ENCODE data around the gene PNCK.

- TF ChIP-seq FOXP1 (IDR thresholded peaks at IDR 0.05) (no peak), FOXP1 (CRISPR knock-in tag; IDR thresholded peaks at IDR 0.05) (no peak), MAFK (conservative IDR thresholded peaks at IDR 0.05 in 1 of 2, IDR thresholded peaks at IDR 0.05 in 1 of 2; ENCODE audit: low read length in 2 of 2) (no peak), SP140L (CRISPR knock-in tag; IDR thresholded peaks at IDR 0.05; ENCODE audit: borderline replicate concordance) (no peak), CTCF (CRISPR knock-in tag; IDR thresholded peaks at IDR 0.05) (no peak), HHEX (CRISPR knock-in tag; IDR thresholded peaks at IDR 0.05) (no peak), ZBED4 (CRISPR knock-in tag; IDR thresholded peaks at IDR 0.05; ENCODE audit: borderline replicate concordance) (no peak), WIZ (CRISPR knock-in tag; IDR thresholded peaks at IDR 0.05) (no peak)
Measured at GRCh38 chrX:153690466-153690865, 16.9 kb upstream of the PNCK start.

All from HepG2 (cell line).